PC-3 (cell line): ENCODE measurements around the gene BRCA1.

Source experiments
- EZH2 ChIP-seq: fragments of 300-600 bp; sonication (generic); IDR thresholded peaks from one replicate; pipeline ENCODE4 v1.6.1; 2017; ENCODE audit warnings: antibody characterized with exemption, mild to moderate bottlenecking, low read length; ENCODE audit not compliant: unreplicated experiment
- EZH2phosphoT487 ChIP-seq: fragments of 300-600 bp; sonication (generic); IDR thresholded peaks from 2 replicates; pipeline ENCODE4 v1.6.1; 2018; ENCODE audit warnings: mild to moderate bottlenecking, antibody characterized with exemption, low read length, borderline replicate concordance
- TF ChIP-seq, protein P1 (sequence below): fragments of 300-600 bp; sonication (generic); conservative IDR thresholded peaks from 2 replicates; pipeline ENCODE4 v1.5.1; 2017; ENCODE audit warnings: antibody characterized with exemption, low read depth, mild to moderate bottlenecking, low read length

DNA sequence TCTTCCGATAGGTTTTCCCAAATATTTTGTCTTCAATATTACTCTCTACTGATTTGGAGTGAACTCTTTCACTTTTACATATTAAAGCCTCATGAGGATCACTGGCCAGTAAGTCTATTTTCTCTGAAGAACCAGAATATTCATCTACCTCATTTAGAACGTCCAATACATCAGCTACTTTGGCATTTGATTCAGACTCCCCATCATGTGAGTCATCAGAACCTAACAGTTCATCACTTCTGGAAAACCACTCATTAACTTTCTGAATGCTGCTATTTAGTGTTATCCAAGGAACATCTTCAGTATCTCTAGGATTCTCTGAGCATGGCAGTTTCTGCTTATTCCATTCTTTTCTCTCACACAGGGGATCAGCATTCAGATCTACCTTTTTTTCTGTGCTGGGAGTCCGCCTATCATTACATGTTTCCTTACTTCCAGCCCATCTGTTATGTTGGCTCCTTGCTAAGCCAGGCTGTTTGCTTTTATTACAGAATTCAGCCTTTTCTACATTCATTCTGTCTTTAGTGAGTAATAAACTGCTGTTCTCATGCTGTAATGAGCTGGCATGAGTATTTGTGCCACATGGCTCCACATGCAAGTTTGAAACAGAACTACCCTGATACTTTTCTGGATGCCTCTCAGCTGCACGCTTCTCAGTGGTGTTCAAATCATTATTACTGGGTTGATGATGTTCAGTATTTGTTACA, 30.9 kb downstream of the BRCA1 start:
- TF ChIP-seq EZH2, result no peak
- TF ChIP-seq, protein P1, sequence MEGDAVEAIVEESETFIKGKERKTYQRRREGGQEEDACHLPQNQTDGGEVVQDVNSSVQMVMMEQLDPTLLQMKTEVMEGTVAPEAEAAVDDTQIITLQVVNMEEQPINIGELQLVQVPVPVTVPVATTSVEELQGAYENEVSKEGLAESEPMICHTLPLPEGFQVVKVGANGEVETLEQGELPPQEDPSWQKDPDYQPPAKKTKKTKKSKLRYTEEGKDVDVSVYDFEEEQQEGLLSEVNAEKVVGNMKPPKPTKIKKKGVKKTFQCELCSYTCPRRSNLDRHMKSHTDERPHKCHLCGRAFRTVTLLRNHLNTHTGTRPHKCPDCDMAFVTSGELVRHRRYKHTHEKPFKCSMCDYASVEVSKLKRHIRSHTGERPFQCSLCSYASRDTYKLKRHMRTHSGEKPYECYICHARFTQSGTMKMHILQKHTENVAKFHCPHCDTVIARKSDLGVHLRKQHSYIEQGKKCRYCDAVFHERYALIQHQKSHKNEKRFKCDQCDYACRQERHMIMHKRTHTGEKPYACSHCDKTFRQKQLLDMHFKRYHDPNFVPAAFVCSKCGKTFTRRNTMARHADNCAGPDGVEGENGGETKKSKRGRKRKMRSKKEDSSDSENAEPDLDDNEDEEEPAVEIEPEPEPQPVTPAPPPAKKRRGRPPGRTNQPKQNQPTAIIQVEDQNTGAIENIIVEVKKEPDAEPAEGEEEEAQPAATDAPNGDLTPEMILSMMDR, result no peak
- no peak for TF ChIP-seq EZH2phosphoT487
